ENCODE results near the gene RHBDF1.
"Not testable (repeated sequence)": the region's sequence is repeated elsewhere in the genome, so short reads cannot be mapped to it uniquely, and the experiment has no call there.

Gene RHBDF1

DNA sequence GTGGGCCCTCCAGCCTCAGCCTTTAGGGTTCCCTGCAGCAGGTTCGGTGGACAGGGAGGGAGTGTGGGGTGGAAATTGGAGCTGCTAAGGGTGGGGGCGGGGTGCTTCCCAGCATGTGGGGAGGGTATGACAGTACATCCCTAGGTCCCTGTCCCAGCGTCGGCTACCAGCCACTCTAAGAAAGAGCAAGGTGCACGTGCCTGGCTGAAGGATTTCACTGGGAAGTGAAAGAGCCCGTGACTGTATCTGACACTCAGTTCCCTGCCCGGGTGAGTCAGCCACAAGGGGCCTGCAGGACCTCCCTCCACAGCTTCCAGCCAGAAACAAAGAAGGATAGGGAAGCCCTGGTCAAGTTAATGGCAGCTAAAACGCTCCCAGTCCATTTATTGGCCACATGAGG, 14.7 kb downstream of the RHBDF1 start:
- DNase-seq = no peak

DNA sequence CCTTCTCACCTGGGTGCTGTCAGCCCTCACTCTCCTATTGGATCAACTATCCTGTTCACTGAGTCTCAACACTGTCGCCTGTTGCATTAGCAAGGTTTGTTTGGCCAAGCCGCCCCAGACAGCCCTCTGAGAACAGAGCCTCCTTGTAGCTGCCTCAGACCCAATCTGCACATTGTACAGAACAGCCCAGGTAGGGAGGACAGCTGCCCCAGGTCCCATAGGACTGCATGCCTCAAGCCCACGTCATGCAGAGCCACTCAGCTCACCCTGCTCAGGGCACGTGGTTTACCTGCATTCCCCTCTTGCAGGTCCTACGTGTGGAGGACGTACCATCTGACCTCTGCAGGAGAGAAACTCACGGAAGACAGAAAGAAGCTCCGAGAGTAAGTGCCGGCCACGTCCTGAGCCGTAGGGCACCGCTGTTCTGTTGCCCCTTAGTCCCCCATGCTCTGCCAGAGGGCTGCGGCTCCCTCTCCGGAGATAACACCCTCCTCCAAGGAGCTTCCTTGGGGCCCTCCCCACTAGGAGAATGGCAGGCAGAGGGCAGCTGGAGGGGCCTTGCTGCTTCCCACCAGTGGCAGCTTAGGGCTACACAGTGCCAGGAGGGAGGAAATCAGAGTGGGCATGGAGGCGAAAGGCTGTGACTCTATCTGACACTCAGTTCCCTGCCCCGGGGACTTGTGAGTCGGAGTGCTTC, 16.1 kb downstream of the RHBDF1 start:
- no peak for DNase-seq

DNA sequence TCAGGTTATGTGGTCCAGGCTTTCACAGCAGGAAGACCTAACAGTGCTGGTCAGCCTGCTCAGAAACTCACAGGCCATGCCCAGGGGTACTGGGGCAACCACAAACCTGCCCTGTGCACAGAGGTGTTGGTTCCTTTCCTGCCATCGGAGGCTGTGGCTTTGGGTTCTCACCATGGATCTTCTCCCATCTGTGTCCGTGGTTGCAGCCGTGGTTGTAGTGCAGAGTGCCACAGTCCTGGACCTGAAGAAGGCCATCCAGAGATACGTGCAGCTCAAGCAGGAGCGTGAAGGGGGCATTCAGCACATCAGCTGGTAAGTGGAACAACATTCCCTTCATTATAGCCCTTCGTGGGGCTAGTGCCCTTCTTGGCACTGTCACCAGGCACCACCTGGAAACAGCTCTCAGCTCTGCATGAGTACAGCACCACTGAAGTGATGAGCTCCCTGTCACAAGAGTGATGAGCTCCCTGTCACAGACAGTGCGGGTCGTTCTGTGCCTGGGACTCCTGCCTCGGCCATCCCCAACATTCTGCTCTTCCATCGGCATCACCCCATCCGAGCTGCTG, 16.8 kb downstream of the RHBDF1 start:
- DNase-seq = no peak

DNA sequence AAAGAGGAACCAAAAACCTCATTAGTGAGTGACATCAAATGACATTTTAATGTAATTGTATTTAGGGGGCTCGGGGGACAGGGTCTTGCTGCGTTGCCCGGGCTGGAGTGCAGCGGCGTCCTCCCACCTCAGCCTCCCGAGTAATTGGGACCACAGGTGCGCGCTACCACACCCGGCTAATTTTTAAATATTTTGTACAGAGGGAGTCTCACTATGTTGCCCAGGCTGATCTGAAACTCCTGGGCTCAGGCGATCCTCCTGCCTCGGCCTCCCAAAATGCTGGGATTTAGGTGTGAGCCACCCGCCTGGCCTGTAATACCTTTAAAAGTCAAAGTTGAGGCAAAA, 18.2 kb downstream of the RHBDF1 start:
- no peak for DNase-seq

DNA sequence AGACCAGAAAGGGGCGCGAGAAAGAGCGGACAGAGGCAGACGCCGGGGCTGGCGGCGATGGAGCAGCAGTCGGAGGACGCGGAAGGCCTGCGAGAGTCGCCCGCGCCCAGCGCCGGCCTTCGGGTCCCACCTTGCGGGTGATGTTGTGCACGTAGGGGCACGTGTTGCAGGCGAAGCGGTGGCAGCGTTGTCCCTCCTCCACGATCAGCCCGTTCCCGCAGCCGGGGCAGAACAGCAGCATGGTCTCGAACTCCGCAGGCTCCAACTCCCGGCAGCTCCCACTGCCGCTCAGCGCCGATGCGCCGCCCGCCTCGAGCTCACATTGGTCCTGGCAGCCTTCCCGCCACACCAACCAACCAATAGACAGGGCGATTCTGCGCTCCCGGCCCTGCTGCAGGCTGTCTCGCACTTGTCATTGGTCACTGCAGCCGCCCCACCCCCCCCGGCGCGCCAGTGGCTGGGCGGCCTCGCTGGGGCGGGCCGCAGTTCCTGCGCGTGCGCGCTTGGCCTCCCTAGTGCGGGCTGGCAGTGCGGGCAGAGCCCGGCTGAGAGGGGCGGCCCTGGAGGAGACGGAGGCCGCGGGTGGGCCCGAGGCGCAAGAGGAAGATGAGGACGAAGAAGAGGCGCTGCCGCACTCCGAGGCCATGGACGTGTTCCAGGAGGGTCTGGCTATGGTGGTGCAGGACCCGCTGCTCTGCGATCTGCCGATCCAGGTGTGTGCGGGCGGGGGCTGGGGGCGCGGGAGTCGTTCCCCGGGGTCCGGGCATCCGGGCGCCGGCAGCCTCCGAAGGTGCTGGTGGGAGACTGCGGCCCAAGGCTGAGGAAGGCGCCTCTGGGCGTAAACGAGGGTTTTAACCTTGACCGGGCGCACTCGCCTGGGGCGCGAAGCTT, 18.8 kb downstream of the RHBDF1 start, which contains the start of the genes POLR3K and SNRNP25:
POLR3K (minus strand) TSS at position 263 of the 891 bp plus-strand sequence; CDS start at position 241, 22 bp downstream.
SNRNP25 (plus strand) TSS at position 483 of the 891 bp plus-strand sequence; CDS start at position 672, 189 bp downstream.
- peak; percentile 89 for DNase-seq

DNA sequence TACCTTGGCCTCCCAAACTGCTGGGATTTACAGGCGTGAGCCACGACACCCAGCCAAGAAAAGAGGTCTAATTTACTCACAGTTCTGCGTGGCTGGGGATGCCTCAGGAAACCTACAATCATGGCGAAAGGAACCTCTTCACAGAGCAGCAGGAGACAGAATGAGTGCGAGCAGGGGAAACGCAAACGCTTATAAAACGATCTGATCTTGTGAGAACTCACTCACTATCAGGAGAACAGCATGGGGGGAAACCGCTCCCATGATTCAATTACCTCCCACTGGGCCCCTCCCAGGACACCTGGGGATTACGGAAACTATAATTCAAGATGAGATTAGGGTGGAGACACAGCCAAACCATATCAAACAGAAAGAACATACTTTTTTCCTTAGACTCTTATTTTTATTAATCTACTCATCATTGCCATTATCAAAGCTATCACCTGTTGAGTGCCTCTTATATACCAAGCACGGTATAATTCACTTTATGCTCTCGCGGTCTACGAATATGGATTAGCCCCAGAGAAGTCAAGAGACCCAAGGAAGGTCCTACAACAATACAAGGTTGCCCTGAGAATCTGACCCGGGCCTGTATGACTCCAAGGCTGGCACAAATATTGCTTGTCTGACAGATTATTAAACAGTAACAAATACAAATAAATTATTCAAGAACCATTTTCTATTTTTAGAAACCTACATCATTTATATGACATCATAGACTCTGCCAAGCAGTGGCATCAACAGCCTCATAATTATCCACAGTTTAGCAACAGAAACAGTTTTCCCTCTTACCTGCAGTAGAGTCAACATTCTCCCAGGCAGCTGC, 21.5 kb downstream of the RHBDF1 start:
- DNase-seq = no peak

DNA sequence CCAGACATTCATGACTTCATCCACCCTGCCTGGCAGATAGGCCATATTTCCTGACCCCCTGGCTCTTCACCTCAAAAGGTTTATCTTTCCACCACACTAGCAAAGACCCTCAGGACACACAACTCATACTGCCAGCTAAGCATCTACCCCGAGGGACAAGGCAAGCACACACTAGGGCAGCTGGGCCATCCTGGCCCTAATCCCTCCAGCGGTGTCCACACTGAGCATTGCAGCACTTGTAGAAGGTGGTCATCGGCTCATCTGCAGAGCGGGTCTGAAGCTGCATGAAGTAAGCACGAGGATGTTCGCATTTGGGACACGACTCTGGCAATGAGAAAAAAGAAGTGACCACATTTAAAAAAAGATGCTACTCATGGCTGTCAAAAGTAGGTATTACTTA, 25.2 kb downstream of the RHBDF1 start:
- no peak for DNase-seq

DNA sequence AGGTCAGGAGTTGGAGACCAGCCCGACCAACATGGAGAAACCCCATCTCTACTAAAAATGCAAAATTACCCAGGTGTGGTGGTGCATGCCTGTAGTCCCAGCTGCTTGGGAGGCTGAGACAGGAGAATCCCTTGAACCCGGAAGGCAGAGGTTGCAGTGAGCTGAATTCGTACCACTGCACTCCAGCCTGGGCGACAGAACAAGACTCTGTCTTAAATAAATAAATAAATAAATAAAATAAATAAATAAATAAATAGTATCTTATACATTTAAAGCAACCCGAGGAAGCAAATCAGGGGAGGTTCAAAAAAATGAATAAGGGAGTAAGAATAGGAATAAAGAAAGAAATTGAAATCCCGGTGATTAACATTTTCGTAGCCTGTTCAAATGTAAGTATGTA, 25.9 kb downstream of the RHBDF1 start:
- not testable (repeated sequence) for DNase-seq

DNA sequence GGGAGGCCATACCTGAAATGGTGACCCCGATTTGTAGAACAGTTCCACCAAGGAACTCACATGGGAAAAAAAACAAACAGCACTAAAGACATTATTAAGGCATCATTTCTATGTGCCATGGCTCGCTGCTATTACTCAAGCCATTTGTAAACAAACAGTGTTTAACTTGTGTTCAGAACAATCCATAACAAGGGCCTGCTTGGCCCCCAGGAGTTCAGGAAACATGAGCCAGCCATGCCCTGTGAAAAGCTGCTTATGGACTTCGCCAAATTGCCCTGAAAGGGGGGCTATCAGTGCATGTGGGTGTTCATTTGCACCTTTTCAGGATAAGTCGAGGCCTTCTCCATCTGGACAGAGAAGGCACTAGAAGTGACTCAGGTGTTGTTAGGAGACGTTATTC, 27.0 kb downstream of the RHBDF1 start:
- no peak for DNase-seq

DNA sequence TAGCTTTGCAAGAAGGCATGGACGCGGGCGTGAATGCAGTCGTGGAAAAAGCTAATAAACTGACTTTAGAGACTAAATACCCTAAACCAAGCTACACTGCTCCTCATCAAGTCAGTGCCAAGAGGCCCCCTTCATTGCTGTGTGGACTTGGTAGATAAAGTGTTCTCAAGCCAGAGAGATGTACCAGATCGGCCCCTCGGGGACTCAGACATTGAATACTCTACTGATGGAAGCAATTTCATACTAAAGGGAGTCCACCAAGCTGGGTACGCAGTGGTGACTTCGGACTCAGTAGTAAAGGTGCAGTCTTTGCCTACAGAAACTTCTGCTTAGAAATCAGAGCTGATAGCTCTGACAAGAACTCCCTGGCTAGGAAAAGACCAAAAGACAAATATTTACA, 27.8 kb downstream of the RHBDF1 start:
- DNase-seq = no peak

DNA sequence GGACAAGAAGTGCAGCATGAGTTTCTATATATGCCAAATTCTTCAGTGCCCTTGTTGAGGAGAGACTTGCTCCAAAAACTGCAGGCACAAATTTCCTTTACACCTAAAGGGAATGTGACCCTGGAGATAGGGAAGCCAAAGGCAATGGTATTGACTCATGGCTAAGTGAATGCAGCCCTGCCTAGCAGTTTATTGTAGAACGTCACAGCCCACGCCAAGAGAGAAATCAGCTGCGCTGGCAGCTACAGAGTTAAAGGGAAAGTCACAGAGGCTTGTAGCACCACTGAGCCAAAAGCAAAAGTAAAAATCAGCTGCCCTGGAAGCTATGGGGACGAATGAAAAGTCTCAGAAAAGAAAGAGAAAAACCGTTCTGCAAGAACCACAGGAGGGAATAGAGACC, 29.1 kb downstream of the RHBDF1 start:
- no peak for DNase-seq

DNA sequence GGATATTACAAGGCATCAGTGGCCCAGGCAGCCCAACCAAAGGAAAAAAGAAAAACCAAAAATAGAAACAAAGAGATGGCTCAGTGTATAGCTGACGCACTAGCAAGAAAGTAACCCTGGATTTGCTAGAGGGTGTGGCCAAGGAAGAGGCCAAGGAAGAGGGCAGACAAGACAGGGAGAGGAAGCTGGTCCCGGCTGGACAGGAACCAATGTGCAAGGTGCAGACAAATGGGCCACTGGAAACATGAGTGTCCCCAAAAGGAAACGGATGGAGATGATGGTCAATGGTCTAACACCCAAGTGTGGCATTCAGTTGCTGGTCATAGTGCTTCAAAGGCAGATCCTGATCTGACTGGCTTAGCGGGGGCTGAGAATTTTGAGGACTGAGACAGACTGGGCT, 29.7 kb downstream of the RHBDF1 start:
- DNase-seq = no peak

DNA sequence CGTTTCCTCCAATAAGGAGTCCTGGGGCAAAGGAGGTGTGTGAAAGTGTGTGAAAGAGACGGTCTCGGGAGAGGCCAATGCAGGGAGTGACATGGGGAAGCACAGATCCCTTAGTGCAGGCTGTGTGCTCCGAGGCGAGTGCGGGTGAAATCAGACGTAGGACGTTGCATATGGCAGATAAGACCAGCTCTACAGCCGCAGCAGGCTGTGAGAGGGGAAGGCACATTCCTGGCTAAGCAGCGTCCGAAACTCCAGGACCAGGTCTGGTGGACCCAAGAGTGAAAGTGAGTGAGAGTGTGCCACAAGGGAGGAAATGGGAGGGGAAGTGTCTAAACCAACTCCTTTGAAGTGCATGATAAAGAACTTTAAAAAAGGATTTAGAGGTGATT, 30.4 kb downstream of the RHBDF1 start:
- no peak for DNase-seq

DNA sequence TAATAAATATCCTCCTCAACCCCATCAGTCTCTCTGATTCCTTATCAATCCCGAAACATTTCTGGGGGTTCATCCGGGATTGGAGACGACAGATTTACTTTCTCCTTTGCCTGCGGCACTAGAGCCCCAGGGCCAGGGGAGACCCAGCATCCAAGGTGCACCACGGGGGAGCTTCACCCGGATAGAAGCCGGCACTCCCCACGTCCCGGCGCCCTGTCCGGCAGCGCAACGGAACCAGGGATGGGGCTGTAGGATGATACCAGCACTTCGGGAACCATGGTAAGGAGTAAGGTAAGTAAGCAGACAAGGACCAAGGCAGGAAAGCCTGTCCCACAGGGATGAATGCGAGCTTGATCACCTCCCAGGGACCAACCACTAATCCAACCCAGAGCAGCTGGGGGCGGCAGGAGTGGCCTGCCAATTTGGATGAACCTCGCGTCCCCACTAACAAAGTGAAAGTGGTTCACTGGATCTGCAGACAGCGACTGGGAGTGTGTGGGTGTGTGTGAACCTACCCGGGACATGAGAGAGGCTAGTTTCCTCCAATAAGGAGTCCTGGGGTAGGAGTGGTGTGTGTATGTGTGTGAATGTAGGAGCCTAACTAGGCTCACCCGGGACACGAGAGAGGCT, 30.9 kb downstream of the RHBDF1 start:
- no peak for DNase-seq

DNA sequence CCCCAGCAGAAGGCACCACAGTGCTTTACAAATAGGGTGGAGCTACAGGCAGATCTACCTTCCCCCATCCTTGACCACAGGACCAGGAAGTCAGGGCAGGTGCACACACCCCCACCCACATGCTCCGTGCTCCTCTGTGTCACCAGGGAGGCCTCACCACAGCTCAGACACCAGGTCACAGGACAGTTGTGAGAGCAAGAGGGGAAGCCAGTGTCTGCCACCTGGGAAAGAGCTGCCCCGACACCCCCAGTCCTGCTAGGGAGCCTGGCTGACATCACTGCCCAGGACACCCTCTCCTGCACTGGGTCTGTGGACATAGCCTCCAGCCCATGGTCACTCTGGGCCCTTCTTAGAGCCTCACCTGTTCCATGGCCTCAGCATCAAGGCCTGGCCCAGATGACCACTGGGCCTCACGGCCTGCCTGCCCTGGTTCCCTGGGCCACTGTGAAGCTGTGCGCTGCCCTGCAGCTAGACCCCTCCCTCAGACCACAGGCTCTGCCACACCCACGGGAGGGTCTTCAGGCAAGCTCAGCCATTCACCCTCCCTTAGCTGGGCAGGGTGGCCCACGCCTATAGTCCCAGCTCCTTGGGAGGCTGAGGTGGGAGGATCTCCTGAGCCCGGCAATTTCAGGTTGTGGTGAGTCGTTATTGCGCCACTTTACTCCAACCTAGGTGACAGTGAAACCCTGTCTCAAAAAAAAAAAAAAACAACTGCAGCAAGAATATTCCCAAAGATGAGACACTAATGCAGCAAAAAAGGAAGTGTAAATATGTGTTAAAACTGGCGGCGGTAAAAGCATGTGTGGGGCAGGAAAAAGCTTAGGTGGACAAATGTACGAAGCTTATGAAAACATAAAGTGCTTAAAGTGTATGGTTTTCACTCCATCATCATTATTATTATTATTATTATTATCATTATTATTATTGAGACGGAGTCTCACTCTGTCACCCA, 33.2 kb downstream of the RHBDF1 start:
- peak; percentile 32 for DNase-seq

DNA sequence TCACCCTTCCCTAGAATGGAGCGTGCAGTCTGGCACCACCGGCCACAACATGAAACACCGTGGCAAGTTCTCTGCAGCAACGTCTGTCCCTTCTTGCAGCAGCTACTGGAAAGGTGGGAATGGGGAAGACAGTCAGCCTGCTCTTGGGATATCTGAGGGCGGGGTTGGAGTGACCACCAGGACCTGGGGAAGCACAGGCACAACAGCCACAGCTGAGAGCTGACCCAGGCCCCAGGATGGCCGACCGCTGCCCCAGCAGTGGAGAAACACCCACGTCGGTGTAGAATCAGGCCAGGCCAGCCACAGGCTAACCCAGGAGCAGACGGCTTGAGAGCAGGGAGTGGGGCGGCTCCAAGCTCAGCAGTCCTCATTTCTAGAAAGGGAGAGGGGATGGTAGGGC, 34.2 kb downstream of the RHBDF1 start:
- DNase-seq = not testable (repeated sequence)

DNA sequence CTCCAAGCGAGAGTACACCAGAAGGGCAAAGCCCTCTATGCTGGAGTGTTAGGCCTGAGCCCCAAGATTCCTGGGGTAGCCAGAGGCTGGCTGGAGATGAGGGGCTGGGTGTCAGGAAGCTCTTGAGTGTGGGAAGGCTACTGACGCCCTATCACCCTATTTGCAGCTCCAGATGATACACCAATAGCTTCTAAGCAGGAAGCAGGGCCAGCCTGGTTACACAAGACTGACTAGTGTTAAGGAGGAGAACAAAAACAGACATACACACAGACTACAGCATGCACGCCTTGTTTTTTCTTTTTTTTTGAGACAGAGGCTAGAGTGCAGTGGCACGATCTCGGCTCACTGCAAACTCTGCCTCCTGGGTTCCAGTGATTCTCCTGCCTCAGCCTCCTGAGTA, 34.9 kb downstream of the RHBDF1 start:
- DNase-seq = no peak

DNA sequence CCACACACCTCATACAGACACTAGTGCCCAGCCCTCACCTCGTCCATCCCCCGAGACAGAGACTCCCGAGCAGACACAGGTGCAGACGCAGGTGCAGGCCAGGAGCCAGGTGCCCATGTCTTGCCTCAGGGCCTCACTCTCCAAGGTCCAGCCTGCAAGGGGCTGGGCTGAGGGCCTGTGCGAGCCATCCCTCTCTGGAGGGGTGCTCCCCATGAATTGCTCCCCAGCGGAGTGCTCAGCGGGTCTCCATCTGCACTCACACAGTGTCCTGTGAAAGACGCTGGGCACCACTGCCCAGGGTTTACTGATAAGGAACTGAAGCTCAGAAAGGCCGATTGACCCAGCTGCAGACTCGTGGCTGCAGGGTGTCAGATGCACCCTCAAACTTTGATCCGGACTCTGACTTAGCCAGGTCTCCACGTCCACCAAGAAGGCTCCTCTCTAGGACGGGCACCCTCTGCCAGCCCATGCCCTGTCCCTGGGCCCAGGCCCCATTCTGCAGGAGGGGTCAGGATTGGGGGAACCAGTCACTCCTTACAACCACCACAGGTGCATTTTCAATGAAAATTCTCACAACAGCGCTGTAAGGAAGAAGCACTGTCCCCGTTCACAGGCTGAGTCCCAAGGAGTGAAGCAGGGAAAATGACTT, 36.0 kb downstream of the RHBDF1 start:
- DNase-seq = no peak

DNA sequence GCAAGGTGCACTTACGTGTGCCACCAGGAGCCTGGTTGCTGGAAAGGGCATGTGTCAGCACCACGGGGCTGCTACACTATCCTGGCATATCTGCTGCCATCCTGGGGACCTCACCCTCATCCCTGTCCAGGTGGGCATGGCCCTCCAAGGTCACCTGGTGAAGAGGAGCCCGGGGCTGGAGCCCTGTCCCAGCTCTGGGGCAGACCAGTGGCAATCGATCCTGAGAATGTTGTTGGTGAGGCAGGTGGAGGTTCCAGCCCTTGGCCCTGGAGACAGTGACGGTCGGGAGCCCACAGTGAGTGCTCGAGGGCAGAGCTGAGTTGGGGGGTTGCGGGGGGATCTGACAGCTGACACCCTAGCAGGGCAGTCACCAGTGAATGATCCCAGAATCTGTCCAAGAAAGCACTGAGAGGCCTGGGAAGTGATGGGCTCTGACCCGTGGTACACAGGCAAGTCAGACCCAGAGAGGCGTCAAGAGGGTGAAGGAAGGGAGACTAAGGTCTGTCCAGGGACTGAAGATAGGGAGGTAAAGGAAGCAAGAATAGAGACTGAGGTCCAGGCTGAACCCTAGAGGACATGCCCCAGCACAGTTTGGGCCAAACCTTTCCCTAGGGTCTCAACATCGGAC, 36.6 kb downstream of the RHBDF1 start:
- no peak for DNase-seq

DNA sequence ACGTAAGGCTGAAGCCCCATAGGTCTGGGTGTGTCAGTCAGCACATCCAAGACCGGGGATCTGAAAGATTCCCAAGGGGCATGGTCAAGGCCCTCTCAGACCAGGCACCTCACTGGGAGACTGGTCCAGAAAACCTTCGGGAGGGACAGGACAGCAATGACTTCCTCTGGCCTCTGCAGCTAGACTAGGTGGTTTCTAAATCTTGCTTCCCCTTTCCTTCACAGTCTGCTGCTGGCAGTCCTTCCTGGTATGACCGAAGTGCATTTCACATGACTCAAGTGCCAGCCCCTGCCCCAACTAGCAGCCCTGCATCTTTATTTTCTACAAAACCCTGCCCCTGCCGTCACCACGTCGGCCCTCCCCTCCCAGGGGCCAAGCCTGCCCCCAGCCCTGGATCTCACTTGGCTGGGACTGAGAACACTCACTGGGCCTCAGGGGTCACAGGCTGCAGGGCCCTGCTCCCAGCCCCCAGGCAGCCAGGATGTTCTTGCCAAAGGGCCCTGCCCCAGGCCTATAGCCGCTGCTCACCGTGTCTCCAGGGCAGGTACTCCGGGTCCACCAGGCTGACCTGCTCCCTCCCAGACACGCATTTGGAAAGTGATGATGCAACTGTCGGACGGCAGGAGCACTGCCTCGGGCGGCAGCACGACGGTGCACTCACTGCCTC, 37.3 kb downstream of the RHBDF1 start:
- no peak for DNase-seq

Data from NCI-H510A (cell line).